Measurements from ENCODE around the gene THADA.

THADA gene

DNA sequence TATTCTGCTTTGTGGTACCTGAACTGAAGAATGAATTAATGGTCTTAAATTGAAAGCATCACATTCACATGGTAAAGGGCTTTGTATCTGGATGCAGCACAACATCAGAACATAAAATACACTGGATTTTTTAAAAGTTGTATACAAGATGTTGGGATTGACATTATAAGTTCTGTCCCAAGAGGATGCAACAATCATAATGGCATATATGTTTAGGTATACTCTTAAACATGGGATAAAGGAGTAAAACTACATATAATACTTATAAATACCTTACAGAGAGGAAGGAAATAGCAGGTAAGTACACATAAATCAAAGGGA, 171.9 kb downstream of the THADA start:
- H3K4me3 ChIP-seq (ENCODE audit: insufficient read depth, low read length, poor library complexity, severe bottlenecking): no peak overlapping the region
- no peak overlapping the region for H3K9ac ChIP-seq (ENCODE audit: low read length)

DNA sequence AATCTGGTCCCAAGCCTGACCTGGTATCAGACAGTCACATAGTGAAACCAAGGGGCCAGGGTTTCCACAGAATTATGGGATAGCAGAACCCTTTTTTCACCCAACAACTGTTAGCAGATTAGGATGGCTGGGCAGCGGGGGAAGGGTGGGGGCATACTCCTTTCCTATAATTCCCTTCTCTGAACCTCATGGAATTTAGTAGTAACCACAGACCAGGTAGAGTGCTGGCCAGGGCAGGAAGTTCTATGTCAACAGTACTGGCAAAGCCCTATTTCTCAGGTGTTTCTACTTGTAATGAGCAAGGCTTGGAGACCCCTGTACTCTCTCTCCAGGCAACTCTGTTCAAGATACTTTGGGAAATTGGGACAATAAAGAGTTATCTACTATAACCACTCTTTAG, 174.6 kb downstream of the THADA start:
- Histone ChIP-seq H3K36me3 (ENCODE audit: low read length) (no peaks in the 10 kb centered on the region), H2AFZ (ENCODE audit: low read depth, low read length, severe bottlenecking) (no peak overlapping the region), H3K4me3 (ENCODE audit: insufficient read depth, low read length, poor library complexity, severe bottlenecking) (no peak overlapping the region), H3K79me2 (ENCODE audit: insufficient read depth, low read length) (no peaks in the 10 kb centered on the region), H3K4me2 (ENCODE audit: low read depth, low read length, poor library complexity, severe bottlenecking) (no peak overlapping the region), H3K27me3 (ENCODE audit: low read length) (no peaks in the 10 kb centered on the region), H3K9me2 (replicated peaks; ENCODE audit: insufficient read depth, low read length) (no peaks in the 10 kb centered on the region), H3K9me3 (ENCODE audit: insufficient read depth, low read length) (no peaks in the 10 kb centered on the region), H3F3A (ENCODE audit: insufficient read depth) (peaks cover under 1% of the 10 kb centered on the region; the same call in 1 of the 2 replicates), H4K20me1 (ENCODE audit: low read depth, low read length) (no peaks in the 10 kb centered on the region), H3K27ac (ENCODE audit: low read depth, low read length) (no peak overlapping the region), H3K9ac (ENCODE audit: low read length) (no peak overlapping the region)
- no peak for TF ChIP-seq EZH2phosphoT487 (conservative IDR thresholded peaks at IDR 0.05; ENCODE audit: low read length)
- TF ChIP-seq, protein P1, sequence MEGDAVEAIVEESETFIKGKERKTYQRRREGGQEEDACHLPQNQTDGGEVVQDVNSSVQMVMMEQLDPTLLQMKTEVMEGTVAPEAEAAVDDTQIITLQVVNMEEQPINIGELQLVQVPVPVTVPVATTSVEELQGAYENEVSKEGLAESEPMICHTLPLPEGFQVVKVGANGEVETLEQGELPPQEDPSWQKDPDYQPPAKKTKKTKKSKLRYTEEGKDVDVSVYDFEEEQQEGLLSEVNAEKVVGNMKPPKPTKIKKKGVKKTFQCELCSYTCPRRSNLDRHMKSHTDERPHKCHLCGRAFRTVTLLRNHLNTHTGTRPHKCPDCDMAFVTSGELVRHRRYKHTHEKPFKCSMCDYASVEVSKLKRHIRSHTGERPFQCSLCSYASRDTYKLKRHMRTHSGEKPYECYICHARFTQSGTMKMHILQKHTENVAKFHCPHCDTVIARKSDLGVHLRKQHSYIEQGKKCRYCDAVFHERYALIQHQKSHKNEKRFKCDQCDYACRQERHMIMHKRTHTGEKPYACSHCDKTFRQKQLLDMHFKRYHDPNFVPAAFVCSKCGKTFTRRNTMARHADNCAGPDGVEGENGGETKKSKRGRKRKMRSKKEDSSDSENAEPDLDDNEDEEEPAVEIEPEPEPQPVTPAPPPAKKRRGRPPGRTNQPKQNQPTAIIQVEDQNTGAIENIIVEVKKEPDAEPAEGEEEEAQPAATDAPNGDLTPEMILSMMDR (IDR thresholded peaks at IDR 0.05; ENCODE audit: insufficient read depth, low read length, poor library complexity, severe bottlenecking): no peak

More for the DNA sequence above, 171.9 kb downstream of the THADA start:
- H3K9me3 ChIP-seq (ENCODE audit: insufficient read depth, low read length): no peaks in the 10 kb centered on the region
- no peaks in the 10 kb centered on the region for H4K20me1 ChIP-seq (ENCODE audit: low read depth, low read length)
- no peak overlapping the region for H3K4me2 ChIP-seq (ENCODE audit: low read depth, low read length, poor library complexity, severe bottlenecking)
- no peak overlapping the region for H2AFZ ChIP-seq (ENCODE audit: low read depth, low read length, severe bottlenecking)
- H3K9me2 ChIP-seq (replicated peaks; ENCODE audit: insufficient read depth, low read length): no peaks in the 10 kb centered on the region
- H3K27ac ChIP-seq (ENCODE audit: low read depth, low read length): no peak overlapping the region
- 0 out of 2 replicates have a peak, but pooled peaks cover 3% of the 10 kb centered on the region for H3K36me3 ChIP-seq (ENCODE audit: low read length)
- H3F3A ChIP-seq (ENCODE audit: insufficient read depth): peaks cover 11% of the 10 kb centered on the region
- TF ChIP-seq, protein P1 (IDR thresholded peaks at IDR 0.05; ENCODE audit: insufficient read depth, low read length, poor library complexity, severe bottlenecking): no peak
- no peak for TF ChIP-seq EZH2phosphoT487 (conservative IDR thresholded peaks at IDR 0.05; ENCODE audit: low read length)
- no peaks in the 10 kb centered on the region for H3K27me3 ChIP-seq (ENCODE audit: low read length)
- H3K79me2 ChIP-seq (ENCODE audit: insufficient read depth, low read length): no peaks in the 10 kb centered on the region

- H3K4me2 ChIP-seq (ENCODE audit: low read depth, low read length, poor library complexity, severe bottlenecking): no peak overlapping the region
- no peaks in the 10 kb centered on the region for H3F3A ChIP-seq (ENCODE audit: insufficient read depth)
- no peaks in the 10 kb centered on the region for H4K20me1 ChIP-seq (ENCODE audit: low read depth, low read length)
- no peak overlapping the region for H2AFZ ChIP-seq (ENCODE audit: low read depth, low read length, severe bottlenecking)
- no peaks in the 10 kb centered on the region for H3K9me3 ChIP-seq (ENCODE audit: insufficient read depth, low read length)
- TF ChIP-seq, protein P1 (IDR thresholded peaks at IDR 0.05; ENCODE audit: insufficient read depth, low read length, poor library complexity, severe bottlenecking): no peak
- TF ChIP-seq EZH2phosphoT487 (conservative IDR thresholded peaks at IDR 0.05; ENCODE audit: low read length): no peak
- H3K27me3 ChIP-seq (ENCODE audit: low read length): no peaks in the 10 kb centered on the region
- no peak overlapping the region for H3K9ac ChIP-seq (ENCODE audit: low read length)
- H3K79me2 ChIP-seq (ENCODE audit: insufficient read depth, low read length): no peaks in the 10 kb centered on the region
- no peak overlapping the region for H3K27ac ChIP-seq (ENCODE audit: low read depth, low read length)
- H3K36me3 ChIP-seq (ENCODE audit: low read length): no peaks in the 10 kb centered on the region
- H3K4me3 ChIP-seq (ENCODE audit: insufficient read depth, low read length, poor library complexity, severe bottlenecking): no peak overlapping the region
- H3K9me2 ChIP-seq (replicated peaks; ENCODE audit: insufficient read depth, low read length): no peaks in the 10 kb centered on the region
Measured at GRCh38 chr2:43420389-43420801, 175.4 kb downstream of the THADA start.
